ENCODE data around the gene CFAP46. TPM values are rescaled to one million over a fixed set of nuclear protein-coding genes. Genes with fewer than 3 reads are reported as not detected.
"Not testable (repeated sequence)": the region's sequence is repeated elsewhere in the genome, so short reads cannot be mapped to it uniquely, and the experiment has no call there.

The CFAP46 gene
- total RNA-seq, 1 donor from 2014 or later, result 5.2 TPM

GRCh38 chr10:132933308-132934042, 8.9 kb downstream of the CFAP46 start:
- Mint-ChIP-seq H3K9me3 (ENCODE audit: unreplicated experiment) (peaks cover 2% of the 10 kb centered on the region), H3K4me3 (ENCODE audit: unreplicated experiment) (no peak overlapping the region), H3K36me3 (ENCODE audit: unreplicated experiment) (peaks cover 4% of the 10 kb centered on the region), H3K27me3 (ENCODE audit: unreplicated experiment) (peaks cover 1% of the 10 kb centered on the region), H3K27ac (ENCODE audit: unreplicated experiment) (no peak overlapping the region), H3K4me1 (ENCODE audit: low read depth, unreplicated experiment) (peaks cover 7% of the 10 kb centered on the region)
- DNase-seq, result no peak
- TF ChIP-seq CTCF (IDR thresholded peaks at IDR 0.05; ENCODE audit: partially characterized antibody, unreplicated experiment), result no peak

- H3K36me3 Mint-ChIP-seq (ENCODE audit: unreplicated experiment), result peaks cover 4% of the 10 kb centered on the region
- DNase-seq, result peak; percentile 17
- peak overlapping the region; percentile 66 for H3K27ac Mint-ChIP-seq (ENCODE audit: unreplicated experiment)
- H3K27me3 Mint-ChIP-seq (ENCODE audit: unreplicated experiment), result peaks cover 1% of the 10 kb centered on the region
- peaks cover 3% of the 10 kb centered on the region for H3K4me1 Mint-ChIP-seq (ENCODE audit: low read depth, unreplicated experiment)
- H3K4me3 Mint-ChIP-seq (ENCODE audit: unreplicated experiment), result peak overlapping the region; percentile 46
- H3K9me3 Mint-ChIP-seq (ENCODE audit: unreplicated experiment), result peaks cover 3% of the 10 kb centered on the region
- no peak for TF ChIP-seq CTCF (IDR thresholded peaks at IDR 0.05; ENCODE audit: partially characterized antibody, unreplicated experiment)
Measured at GRCh38 chr10:132932461-132933307, 9.7 kb downstream of the CFAP46 start.

GRCh38 chr10:132931258-132932250, 10.8 kb downstream of the CFAP46 start:
- not testable (repeated sequence) for DNase-seq; H3K4me3 Mint-ChIP-seq (ENCODE audit: unreplicated experiment); H3K9me3 Mint-ChIP-seq (ENCODE audit: unreplicated experiment); H3K36me3 Mint-ChIP-seq (ENCODE audit: unreplicated experiment); H3K27me3 Mint-ChIP-seq (ENCODE audit: unreplicated experiment); H3K27ac Mint-ChIP-seq (ENCODE audit: unreplicated experiment); H3K4me1 Mint-ChIP-seq (ENCODE audit: low read depth, unreplicated experiment)

GRCh38 chr10:132930701-132931100, 11.7 kb downstream of the CFAP46 start:
- not testable (repeated sequence) for H3K4me3 Mint-ChIP-seq (ENCODE audit: unreplicated experiment); DNase-seq; H3K9me3 Mint-ChIP-seq (ENCODE audit: unreplicated experiment); H3K4me1 Mint-ChIP-seq (ENCODE audit: low read depth, unreplicated experiment); H3K27ac Mint-ChIP-seq (ENCODE audit: unreplicated experiment); H3K27me3 Mint-ChIP-seq (ENCODE audit: unreplicated experiment); H3K36me3 Mint-ChIP-seq (ENCODE audit: unreplicated experiment)

- H3K36me3 Mint-ChIP-seq (ENCODE audit: unreplicated experiment), result peaks cover 4% of the 10 kb centered on the region
- no peak overlapping the region for H3K4me3 Mint-ChIP-seq (ENCODE audit: unreplicated experiment)
- peaks cover 3% of the 10 kb centered on the region for H3K4me1 Mint-ChIP-seq (ENCODE audit: low read depth, unreplicated experiment)
- no peak for DNase-seq
- peaks cover 3% of the 10 kb centered on the region for H3K9me3 Mint-ChIP-seq (ENCODE audit: unreplicated experiment)
- TF ChIP-seq CTCF (IDR thresholded peaks at IDR 0.05; ENCODE audit: partially characterized antibody, unreplicated experiment), result no peak
- no peak overlapping the region for H3K27ac Mint-ChIP-seq (ENCODE audit: unreplicated experiment)
- peaks cover 3% of the 10 kb centered on the region for H3K27me3 Mint-ChIP-seq (ENCODE audit: unreplicated experiment)
Measured at GRCh38 chr10:132929953-132930548, 12.3 kb downstream of the CFAP46 start.

Measured in glutamatergic neuron (in vitro differentiated cells).